Measurements from ENCODE around the gene UST.
"Not testable (repeated sequence)": the region's sequence is repeated elsewhere in the genome, so short reads cannot be mapped to it uniquely, and the experiment has no call there.

UST gene

DNA sequence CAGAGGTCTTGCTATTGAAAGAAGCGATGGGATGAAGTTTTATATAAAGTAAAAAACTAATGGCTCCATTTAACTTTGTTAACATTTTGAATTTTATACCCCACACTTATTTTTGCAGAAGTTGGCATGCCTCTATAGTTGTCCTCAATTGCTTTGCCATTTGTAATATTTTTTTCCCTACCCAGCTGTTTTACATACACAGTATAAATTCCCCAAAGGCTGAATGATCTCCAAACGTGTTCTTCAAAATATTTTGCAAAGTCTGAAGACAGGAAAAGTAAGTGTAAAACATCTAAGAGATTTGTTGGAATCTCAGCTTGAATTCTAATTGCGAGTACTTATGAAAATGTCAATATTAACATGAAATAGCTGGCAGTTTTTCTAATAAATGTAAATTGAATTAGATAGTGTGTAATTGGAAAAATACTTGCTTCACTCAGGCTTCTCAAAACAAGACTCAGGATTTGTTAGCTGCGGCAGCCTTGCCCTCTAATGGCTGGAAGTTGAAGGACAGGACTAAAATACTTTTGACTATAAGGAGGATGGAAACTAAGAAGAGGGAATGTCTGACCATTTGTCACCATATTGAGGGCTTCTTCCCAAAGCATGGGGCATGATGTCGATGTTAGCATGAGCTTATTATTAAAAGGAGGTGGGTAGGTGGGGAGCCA, 226.8 kb downstream of the UST start:
- DNase-seq (ENCODE audit: low read depth, low spot score) = peak; percentile 58

DNA sequence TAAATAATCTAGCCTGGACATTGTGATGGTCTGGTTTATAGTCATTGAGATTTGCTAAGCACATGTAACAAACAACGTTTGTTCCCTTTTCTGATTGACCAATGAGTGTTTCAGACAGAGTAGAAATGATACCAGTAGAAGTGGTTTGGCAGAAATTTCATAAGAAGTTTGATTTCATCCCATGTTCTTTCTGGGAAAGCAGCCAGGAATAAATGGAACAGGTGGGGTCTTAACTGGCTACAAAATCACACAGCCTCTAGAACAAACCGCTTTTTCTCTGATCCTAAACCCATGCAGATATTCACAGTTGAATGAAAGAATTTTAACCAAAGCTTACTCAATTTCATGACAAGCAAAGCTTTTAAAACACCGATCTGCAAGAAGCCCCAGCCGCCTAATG, 227.5 kb downstream of the UST start:
- no peak for DNase-seq (ENCODE audit: low read depth, low spot score)

DNA sequence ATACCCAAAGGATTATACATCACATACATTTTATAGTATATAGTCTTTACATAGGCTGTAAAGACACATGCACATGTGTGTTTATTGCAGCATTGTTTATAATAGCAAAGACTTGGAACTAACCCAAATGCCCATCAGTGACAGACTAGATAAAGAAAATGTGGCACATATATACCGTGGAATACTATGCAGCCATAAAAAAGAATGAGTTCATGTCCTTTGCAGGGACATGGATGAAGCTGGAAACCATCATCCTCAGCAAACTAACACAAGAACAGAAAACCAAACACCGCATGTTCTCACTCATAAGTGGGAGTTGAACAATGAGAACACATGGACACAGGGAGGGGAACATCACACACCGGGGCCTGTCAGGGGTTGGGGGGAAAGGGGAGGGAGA, 231.5 kb downstream of the UST start:
- not testable (repeated sequence) for DNase-seq (ENCODE audit: low read depth, low spot score)

DNA sequence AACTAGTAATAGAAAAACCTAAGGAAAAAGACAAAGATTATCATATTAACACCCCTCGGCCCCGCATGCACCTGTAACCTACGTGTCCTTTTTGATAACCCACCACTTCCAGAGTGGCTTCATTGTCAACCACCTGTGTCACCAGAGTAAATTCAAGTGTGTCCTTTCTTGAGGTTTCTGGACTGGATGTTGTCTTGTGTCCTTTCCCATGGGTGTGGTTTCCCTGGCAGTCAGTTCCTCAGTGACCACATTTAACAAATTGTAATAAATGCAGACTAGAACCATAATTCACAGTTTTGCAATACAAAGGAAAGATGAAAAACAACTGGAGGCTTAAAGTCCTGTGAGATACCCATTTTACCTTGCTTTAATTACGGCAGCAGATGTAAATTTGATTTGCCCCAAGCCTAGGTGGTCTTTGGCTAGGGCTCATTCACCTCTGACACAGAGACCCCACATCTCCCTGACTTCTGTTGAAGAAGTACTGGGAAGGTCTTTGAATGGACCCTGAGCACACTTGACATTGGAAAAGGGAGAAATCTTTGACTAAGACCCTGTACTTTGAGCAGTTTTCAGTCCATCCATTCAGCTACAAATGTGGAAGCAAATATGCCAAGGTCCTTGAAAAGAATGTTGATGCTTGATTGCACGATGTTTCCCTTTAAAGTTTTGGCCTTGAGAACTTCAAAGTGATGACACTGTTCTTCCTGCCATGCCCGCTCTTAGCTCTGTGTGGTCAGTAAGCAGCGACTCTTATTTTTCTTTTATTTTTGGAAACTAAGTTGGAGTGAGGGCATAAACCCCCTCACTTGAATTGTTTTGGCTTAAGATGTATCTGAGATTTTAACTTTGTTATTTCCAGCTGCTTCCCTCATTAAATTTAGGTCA, 232.4 kb downstream of the UST start:
- no peak for DNase-seq (ENCODE audit: low read depth, low spot score)

DNA sequence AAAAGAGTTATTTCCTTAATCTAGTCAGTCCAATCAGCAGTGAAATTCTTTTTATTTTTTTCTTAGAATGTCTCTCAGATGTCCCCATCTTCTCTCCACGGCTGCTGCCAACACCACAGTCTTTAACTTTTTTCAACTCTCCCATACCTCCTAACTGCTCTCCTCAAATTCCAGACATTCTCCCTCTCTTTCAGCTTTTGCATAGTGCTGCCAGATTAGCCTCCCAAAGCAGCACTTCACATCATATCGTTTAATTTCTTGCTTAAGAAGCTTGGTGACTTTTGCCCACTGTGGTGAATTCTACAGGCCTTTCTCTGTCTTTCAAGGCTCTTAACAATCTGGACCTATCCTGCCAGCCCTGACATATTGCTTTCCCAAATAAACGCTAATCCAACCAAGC, 233.4 kb downstream of the UST start:
- peak; percentile 61 for DNase-seq (ENCODE audit: low read depth, low spot score)

DNA sequence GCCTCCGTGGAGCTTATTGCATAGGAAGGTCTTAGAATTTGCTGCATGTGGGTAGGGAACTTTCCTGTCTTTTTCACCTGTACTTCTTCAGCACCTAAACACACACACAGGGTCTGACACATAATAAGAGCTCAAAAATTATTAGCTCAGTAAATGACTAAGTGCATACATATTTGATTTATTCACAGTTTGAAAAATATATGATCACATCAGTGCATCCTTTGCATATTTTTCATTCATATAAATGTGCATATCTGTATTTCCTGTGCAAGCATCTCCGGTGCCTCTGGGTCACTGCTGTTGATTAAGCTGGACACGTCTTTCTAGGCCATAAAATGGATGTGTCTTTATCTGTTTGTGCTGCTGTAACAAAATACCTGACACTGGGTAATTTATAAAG, 234.7 kb downstream of the UST start:
- no peak for DNase-seq (ENCODE audit: low read depth, low spot score)

DNA sequence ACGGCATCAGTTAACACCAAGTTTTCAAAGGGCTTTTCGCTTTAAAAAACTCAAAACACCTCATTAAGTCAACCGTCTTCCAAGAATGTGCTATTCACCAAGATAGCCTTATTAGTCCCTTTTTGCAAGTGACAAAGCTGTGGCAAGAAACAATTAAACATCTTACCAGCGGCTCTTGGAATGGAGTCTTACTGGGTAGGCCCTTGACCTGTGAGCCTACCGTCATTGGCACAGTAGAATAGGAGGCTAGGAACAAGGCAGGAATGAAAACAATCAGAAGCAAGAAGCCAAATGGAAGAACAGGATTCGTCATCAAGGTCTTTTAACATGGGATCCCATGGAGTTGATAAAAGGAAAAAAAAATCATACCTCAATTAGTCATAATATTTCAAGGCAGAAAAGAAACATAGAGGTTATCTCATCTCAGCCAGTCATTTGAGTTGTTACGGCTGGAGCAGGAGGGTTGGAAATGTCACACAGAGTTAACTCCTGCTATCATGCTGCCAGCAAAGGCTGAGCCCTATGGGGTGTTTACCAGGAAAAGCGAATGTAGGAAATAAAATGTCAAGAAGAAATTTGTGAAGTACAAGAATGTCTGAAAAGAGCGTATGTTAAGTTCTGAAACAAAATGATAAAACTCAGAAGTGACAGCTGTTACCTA, 236.4 kb downstream of the UST start:
- peak; percentile 44 for DNase-seq (ENCODE audit: low read depth, low spot score)

DNA sequence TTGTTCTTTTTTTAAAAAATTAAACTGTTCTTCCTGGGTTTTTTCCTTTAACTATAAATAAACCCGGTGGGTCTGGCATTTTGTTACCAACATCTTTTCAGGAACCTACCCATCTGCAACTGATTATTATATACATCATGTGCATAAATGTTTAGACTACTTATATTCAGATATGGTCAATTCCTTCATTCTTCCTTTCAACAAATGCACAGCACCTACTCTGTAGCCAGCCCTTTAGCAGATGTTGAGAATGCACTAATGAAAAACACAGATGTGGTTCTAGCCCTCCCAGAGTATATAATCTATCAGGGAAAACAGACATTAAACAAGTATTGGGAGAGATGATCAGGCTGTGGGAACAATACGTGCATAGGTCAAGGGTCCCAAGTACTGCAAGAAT, 237.1 kb downstream of the UST start:
- DNase-seq (ENCODE audit: low read depth, low spot score) = no peak

DNA sequence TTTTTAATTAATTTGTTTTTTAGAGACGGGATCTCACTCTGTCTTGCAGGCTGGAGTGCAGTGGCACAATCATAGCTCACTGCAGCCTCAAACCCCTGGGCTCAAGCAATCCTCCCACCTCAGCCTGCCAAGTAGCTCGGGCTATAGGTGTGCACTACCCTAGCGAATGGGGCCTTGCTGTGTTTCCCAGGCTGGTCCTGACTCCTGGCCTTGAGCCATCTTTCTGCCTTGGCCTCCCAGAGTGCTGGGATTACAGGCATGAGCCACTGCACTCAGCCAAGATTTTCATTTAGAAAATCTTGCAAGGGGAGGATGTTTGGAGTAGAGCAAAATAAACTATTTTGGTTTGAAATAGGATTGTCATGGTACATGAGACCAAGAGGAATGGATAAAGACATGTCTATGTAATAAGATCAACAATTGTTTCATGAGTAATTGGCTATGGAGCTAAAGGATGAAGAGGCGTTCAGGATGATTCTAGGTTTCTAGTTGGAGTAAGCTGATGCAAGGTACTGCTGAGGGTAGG, 237.8 kb downstream of the UST start:
- no peak for DNase-seq (ENCODE audit: low read depth, low spot score)

DNA sequence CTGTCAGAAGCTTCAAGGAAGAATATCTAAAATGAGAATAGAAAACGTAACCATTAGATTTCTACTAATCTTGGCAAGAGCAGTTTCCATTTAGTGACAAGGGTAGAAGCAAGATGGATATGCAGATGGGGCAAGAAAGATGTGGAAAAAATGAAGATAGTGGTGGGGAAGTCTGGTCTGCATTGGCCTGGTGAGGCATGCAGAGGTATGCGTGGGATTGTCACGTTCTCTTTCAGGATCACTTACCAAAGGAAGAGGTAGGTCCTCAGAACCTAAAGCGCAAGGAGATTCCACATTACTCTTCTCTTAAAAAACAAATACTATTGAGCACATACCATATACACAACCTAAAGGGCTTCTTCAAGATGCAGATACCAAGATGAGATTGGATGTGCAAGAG, 238.7 kb downstream of the UST start:
- no peak for DNase-seq (ENCODE audit: low read depth, low spot score)

DNA sequence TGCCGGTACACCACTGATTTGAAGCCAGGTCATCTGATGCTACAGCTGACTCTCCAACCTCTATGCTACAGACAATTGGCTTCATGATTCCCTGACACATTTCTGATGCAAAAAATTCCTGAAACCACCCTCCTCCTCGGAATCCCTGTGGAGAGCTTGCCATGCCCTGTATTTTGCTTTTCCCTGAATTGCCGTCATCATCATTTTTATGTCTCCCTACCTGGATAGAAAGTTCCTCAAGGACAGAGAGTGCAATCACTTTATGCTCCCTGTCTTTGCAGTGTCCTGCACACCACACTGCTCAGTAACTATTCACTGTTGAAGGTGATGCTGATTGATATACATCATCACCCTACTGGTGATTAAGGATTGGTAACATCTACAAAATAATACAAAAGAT, 239.8 kb downstream of the UST start:
- no peak for DNase-seq (ENCODE audit: low read depth, low spot score)

DNA sequence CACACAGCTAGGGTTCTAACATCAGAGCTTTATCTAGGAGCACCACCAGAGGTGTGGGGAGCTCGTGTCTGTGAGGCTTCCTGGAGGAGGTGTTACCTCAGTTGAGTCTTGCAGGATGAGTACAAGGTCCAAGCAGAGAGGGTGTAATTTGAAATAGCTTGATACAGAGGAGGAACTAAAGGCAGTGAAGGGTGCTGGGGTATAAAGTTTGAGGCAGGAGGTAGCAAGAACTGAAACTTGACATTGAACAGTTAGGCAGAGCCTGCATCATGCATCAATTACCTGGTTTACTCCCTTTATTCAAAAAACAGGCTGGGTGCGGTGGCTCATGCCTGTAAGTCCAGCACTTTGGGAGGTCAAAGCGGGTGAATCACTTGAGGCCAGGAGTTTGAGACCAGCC, 241.2 kb downstream of the UST start:
- no peak for DNase-seq (ENCODE audit: low read depth, low spot score)

DNA sequence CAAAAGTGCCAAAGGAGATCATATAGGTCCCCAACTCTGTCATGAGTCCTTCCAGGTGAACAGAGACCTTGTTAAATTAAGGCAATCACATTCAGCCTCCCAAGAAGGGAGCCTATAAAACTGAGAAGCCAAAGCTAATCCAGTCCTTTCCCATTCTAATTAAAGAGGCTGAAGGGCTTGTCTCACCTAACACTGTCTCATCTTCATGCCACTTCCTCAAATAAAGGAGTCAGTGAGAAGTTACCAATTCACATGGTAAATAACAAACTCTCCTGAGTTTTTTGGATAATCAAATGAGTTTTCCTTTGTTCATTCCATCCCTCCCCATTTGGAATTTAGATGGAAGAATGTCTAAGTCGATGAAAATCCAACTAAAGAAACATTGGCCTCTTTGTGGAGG, 242.8 kb downstream of the UST start:
- no peak for DNase-seq (ENCODE audit: low read depth, low spot score)

DNA sequence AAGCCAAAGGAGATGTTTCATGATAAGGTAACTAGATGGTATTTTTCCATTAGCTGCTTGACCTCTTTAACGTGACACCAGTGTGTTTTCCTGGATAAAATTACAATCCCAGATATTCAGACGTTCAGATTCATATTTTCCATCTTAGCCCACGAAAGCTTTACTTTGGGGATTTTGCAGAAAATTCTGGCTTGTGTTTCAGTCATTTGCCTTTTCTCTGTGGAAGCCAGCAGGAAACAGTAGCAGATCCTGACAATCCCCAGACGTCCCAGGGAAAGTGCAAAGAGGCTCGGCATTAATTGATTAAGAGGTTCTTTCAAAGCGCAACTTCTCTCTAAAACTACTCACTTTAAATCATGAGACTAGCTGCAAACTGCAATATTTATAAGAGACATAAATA, 243.6 kb downstream of the UST start:
- DNase-seq (ENCODE audit: low read depth, low spot score) = no peak

DNA sequence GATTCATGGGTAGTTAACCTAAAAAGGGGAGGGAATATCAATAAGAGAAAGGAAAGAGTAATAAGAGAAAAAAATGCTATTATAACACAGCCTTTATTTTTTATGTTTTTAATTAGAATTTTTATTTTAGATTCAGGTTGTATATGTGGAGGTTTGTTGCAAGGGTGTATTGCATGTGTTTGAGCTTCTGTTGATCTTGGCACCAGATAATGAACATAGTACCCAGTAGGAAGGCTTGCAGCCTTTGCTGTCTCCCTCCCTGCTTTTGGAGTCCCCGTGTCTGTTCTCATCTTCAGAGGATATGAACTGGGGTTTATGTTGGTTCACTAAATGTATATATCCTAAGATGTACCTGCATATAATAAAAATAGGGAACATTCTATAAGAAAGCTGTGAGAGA, 250.0 kb downstream of the UST start:
- DNase-seq (ENCODE audit: low read depth, low spot score) = no peak

DNA sequence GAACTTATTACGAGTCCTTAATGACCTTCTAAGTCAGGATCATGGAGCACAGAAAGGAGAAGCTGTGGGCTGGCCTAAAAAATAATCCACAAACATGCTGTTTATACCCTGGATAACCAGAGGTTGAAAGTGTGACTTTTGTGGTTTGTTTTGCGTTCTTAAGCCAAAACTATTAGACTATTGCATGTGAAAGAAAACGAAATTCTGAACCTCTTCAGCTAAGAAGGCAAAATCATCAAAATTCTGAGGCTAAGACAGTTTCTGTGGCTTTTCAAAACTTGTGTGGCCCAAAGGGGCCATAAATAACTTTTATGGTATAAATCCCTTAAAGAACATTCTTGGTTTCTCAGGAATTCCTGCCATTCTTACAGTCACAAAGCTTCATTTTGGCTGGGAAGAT, 251.0 kb downstream of the UST start:
- peak; percentile 76 for DNase-seq (ENCODE audit: low read depth, low spot score)

DNA sequence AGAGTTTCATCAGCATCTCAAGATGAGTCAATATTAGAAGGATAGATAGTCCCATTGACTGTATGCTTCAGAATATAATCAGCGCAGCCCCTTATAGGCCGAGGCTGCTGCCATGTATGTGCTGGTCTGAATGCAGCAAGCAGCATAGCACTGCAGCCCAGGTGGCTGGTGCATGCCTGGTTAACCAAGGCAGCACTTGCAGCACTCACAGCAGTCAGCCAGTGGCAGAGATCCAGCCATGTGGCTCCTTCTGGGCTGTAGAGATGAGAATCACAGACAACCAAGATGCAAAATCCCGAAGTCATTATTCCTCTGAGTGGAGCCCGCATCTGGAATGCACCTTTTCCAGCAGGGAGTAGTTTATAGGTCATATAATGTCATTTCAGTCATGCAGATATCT, 251.9 kb downstream of the UST start:
- peak; percentile 37 for DNase-seq (ENCODE audit: low read depth, low spot score)

DNA sequence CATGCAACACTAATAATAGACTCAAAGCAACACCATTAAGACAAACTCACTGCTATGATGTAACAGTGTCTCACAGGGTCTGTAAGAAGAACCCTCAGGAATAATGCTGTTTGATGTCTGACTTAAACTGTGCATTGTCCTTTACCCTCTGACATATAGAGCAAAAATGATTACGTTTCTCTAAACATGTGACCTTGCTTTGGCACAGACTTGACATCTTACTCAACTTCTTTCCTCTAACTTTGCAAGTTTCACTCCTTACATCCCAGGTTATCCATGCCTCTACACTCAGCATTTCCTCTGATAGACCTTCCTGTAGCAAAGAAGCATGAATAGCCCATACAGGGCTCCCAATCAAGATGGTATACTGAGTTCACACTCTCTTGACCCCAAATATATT, 252.7 kb downstream of the UST start:
- peak; percentile 20 for DNase-seq (ENCODE audit: low read depth, low spot score)

DNA sequence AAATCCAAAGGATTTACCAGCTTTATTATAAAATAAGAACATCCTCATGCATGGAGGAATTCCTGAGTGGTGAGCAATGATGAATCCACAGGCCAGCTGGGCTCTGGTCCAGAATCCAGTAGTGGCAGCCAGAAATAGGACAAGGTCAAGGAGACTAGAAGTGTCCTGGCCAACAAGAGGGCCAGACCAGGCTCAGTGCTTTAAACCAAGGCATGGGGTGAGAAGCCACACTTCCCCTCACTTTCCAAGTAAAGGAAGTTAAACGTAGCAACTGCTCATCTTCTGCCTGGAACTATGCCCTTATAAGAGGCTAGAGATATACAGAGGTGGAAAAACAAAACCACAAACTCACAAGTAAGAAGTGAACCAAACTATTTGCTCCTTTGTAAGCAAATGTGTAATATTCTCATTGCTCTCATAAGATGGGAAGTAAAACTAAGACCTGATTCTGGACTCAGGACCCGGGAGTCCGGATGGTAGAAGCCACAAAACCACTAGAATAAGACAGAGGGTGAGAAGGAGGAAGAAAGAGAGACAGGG, 253.2 kb downstream of the UST start:
- peak; percentile 90 for DNase-seq (ENCODE audit: low read depth, low spot score)

DNA sequence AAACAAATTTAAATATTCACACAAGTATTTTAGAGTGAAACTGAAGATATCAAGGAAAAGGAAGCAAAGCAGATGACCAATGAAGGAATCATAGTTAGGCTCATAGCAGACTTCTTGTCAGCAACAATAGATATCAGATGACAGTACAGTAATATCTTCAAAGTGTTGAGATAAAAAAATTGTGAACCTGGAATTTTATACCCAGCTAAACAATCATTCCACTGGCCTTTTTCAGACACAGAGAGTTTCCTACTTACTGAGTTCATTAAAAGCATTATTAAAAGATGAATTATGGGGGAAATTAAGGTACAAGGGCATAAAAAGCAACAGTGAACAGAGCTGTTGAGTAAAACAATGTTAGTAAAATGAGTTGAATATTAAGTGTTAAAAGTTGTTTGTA, 254.6 kb downstream of the UST start:
- no peak for DNase-seq (ENCODE audit: low read depth, low spot score)

DNA sequence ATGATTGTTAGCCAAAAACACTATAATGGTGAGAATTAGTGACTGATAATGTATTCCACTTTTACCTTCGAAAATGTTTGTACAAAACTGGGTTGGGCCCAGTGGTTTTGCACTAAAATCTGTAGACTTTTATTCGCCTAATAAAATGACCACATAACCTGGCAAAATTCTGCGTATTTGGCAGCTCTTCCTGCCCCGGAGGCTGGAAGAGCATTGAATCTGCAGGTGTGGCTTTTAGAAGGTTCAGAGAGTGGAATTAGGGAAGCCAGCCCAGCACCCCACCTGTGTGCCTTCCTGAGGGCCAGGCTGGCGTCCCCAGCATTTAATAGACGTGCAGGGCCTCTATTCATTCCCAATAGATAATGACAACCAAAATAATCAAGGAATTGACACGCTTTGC, 256.7 kb downstream of the UST start:
- no peak for DNase-seq (ENCODE audit: low read depth, low spot score)

DNA sequence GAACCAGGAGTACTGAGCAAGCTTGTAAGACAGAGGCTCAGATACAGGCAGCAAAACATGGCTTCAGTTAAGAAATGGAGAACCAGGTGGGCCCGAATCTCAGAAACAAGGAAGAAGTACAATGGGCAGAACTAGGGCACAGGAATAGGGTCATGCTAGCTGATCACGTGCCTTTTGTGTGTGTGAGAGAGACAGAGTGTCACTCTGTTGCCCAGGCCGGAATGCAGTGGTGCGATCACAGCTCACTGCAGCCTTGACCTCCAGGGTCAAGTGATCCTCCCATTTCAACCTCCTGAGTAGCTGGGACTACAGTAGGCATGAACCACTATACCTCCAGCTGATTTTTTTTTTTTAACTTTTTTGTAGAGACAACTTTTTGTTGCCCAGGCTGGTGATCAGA, 257.8 kb downstream of the UST start:
- DNase-seq (ENCODE audit: low read depth, low spot score) = no peak

All from astrocyte of the hippocampus (primary cell).